ENCODE results near the gene TMEM38A. TPM values are rescaled to one million over a fixed set of nuclear protein-coding genes. Genes with fewer than 3 reads are reported as not detected.
"Not testable (repeated sequence)": the region's sequence is repeated elsewhere in the genome, so short reads cannot be mapped to it uniquely, and the experiment has no call there.

TMEM38A gene
- total RNA-seq, 2 experiments from 2014 or later, result 1.2 to 1.8 TPM

DNA sequence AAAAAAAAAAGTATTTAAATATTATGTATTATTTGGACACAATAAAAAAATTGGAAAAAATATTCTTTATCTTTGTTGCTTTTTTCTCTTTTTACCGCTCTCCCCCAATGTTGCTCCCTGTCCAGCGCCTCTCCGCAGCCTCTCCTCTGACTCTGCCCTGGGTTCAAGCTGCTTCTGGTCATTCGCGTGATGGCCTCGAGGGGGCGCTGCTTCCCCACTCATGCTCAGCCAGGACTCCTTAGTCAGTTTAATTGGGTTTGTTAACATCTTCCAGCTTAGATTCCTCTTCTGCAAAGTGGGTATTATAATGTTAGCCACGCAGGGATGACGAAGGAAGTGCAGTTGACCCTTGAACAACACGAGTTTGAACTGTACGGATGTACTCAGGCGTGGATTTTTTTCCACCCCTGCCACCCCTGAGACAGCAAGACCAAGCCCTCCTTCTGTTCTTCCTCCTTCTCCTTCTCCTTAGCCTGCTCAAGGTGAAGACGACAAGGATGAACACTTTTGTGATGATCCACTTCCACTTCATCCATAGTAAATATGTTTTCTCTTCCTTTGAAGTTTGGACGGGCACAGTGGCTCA, 53.9 kb downstream of the TMEM38A start:
- intact Hi-C loops (cut with micrococcal nuclease), result no loop called here
- Mint-ChIP-seq H3K27me3 (peaks cover 3% of the 10 kb centered on the region), H3K9me3 (no peaks in the 10 kb centered on the region), H3K27ac (no peak overlapping the region), H3K4me1 (ENCODE audit: low read depth) (no peaks in the 10 kb centered on the region), H3K4me3 (no peak overlapping the region), H3K36me3 (ENCODE audit: low read depth) (no peaks in the 10 kb centered on the region)
- TF ChIP-seq, protein P1, sequence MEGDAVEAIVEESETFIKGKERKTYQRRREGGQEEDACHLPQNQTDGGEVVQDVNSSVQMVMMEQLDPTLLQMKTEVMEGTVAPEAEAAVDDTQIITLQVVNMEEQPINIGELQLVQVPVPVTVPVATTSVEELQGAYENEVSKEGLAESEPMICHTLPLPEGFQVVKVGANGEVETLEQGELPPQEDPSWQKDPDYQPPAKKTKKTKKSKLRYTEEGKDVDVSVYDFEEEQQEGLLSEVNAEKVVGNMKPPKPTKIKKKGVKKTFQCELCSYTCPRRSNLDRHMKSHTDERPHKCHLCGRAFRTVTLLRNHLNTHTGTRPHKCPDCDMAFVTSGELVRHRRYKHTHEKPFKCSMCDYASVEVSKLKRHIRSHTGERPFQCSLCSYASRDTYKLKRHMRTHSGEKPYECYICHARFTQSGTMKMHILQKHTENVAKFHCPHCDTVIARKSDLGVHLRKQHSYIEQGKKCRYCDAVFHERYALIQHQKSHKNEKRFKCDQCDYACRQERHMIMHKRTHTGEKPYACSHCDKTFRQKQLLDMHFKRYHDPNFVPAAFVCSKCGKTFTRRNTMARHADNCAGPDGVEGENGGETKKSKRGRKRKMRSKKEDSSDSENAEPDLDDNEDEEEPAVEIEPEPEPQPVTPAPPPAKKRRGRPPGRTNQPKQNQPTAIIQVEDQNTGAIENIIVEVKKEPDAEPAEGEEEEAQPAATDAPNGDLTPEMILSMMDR (IDR thresholded peaks at IDR 0.05), result peak; percentile 93
- ATAC-seq (peak; percentile 70), DNase-seq (peak; percentile 72)
- POLR2A ChIA-PET, result no interaction called here
- CTCF ChIA-PET, result interaction anchor here (0.6 to 1.9 kb wide), 17 partner anchors 9 to 307 kb away, joined by 3 to 8 read pairs (median 3); no protein-coding TSS in a partner anchor

DNA sequence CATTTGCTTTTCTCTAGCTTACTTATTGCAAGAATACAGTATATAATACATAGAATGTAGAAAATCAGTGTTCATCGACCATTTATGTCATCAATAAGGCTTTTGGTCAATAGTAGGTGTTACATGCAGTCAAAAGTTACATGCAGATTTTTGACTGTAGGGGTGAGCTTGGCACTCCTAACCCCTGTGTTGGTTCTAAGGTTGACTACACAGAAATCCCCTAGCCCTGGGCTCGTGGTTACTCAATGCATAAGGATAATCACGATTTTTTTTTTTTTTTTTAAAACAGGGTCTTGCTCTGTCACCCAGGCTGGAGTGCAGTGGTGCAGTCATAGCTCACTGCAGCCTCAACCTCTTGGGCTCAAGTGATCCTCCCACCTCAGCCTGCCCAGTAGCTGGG, 54.7 kb downstream of the TMEM38A start:
- H3K9me3 Mint-ChIP-seq, result no peaks in the 10 kb centered on the region
- DNase-seq (no peak), ATAC-seq (peak; percentile 30)
- no peaks in the 10 kb centered on the region for H3K4me1 Mint-ChIP-seq (ENCODE audit: low read depth)
- TF ChIP-seq, protein P1 (IDR thresholded peaks at IDR 0.05), result no peak
- no peaks in the 10 kb centered on the region for H3K36me3 Mint-ChIP-seq (ENCODE audit: low read depth)
- CTCF ChIA-PET, result interaction anchor here (1.1 to 1.9 kb wide), 8 partner anchors 8 to 306 kb away, joined by 3 to 8 read pairs (median 5); no protein-coding TSS in a partner anchor
- no peak overlapping the region for H3K4me3 Mint-ChIP-seq
- intact Hi-C loops (cut with micrococcal nuclease), result no loop called here
- no peak overlapping the region for H3K27ac Mint-ChIP-seq
- H3K27me3 Mint-ChIP-seq, result peaks cover 3% of the 10 kb centered on the region
- POLR2A ChIA-PET, result interaction anchor here (1.5 kb wide), 1 partner anchor 12 kb away, joined by 3 read pairs; no protein-coding TSS in a partner anchor

DNA sequence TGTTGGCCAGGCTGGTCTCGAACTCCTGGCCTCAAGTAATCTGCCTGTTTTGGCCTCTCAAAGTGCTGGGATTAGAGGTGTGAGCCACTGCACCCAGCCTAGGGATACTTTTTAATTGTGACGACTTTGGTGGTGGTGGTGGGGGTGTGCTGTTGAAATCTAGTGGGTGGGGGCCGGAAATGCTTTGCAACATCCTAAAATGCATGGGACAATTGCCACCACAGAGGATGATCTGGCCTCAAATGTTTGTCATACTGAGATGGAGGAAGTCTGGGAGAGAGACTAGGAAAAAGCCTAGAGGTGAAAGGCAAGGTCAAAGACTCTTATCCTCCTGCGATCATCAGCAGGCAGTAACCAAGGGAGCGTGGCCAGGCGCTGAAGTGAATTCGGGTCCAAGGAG, 60.1 kb downstream of the TMEM38A start:
- ATAC-seq, result no peak
- Mint-ChIP-seq H3K36me3 (ENCODE audit: low read depth) (no peaks in the 10 kb centered on the region), H3K9me3 (peaks cover 4% of the 10 kb centered on the region), H3K4me3 (no peak overlapping the region), H3K27me3 (peaks cover 2% of the 10 kb centered on the region), H3K4me1 (ENCODE audit: low read depth) (no peaks in the 10 kb centered on the region), H3K27ac (no peak overlapping the region)
- TF ChIP-seq, protein P1 (IDR thresholded peaks at IDR 0.05), result no peak
- no peak for DNase-seq
- ChIA-PET CTCF (interaction anchor here (0.6 to 1.1 kb wide), 3 partner anchors 11 to 380 kb away, joined by 3 to 4 read pairs (median 3); no protein-coding TSS in a partner anchor), POLR2A (no interaction called here)
- intact Hi-C loops (cut with micrococcal nuclease), result no loop called here

DNA sequence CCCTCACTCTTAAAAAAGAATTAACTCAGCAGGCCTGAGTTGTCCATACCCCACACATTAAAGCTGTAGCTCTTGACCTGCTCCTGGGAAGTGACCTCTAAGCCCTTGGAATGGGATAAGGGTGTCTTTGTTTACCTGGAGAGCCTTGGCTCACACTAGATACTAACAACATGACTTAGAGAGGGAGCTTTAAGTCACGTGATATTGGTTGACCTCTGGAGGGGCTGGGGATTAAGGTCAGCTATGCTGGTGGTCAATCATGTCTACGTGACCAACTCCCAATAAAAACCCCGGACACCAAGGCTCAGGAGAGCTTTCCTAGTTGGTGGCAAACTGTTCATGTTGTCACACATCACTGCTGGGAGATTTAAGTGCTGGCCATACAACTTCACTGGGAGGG, 61.7 kb downstream of the TMEM38A start:
- H3K4me3 Mint-ChIP-seq, result no peak overlapping the region
- intact Hi-C loops (cut with micrococcal nuclease), result no loop called here
- DNase-seq (no peak), ATAC-seq (no peak)
- TF ChIP-seq, protein P1 (IDR thresholded peaks at IDR 0.05), result no peak
- H3K4me1 Mint-ChIP-seq (ENCODE audit: low read depth), result no peaks in the 10 kb centered on the region
- H3K27ac Mint-ChIP-seq, result no peak overlapping the region
- peaks cover 4% of the 10 kb centered on the region for H3K9me3 Mint-ChIP-seq
- CTCF ChIA-PET, result no interaction called here
- POLR2A ChIA-PET, result no interaction called here
- no peaks in the 10 kb centered on the region for H3K36me3 Mint-ChIP-seq (ENCODE audit: low read depth)
- H3K27me3 Mint-ChIP-seq, result peaks cover 2% of the 10 kb centered on the region

DNA sequence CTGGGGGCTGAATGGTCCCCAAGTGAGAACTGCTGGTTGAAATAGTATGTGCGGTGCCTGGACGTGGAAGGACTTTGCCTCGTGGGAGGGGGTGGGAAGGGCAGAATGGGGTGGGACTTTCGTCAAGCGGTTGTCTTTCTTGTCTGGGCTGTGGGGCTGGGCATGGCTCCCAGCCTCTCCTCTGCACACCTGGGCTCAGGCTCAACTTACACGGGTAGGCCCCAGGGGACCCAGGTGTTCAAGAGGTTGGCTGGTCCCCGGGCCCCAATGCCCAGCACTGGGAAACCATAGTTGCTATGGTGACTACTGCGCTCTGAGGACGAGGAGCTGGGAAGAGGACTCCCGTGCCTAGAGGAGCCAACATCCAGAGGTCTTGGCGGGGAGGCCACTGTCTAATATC, 66.0 kb downstream of the TMEM38A start:
- ChIA-PET POLR2A (no interaction called here), CTCF (no interaction called here)
- H3K36me3 Mint-ChIP-seq (ENCODE audit: low read depth), result no peaks in the 10 kb centered on the region
- TF ChIP-seq, protein P1 (IDR thresholded peaks at IDR 0.05), result no peak
- H3K27ac Mint-ChIP-seq, result no peak overlapping the region
- H3K4me3 Mint-ChIP-seq, result no peak overlapping the region
- intact Hi-C loops (cut with micrococcal nuclease), result no loop called here
- H3K4me1 Mint-ChIP-seq (ENCODE audit: low read depth), result no peaks in the 10 kb centered on the region
- peaks cover 4% of the 10 kb centered on the region for H3K9me3 Mint-ChIP-seq
- no peak for ATAC-seq
- H3K27me3 Mint-ChIP-seq, result peaks cover 2% of the 10 kb centered on the region
- DNase-seq, result no peak

DNA sequence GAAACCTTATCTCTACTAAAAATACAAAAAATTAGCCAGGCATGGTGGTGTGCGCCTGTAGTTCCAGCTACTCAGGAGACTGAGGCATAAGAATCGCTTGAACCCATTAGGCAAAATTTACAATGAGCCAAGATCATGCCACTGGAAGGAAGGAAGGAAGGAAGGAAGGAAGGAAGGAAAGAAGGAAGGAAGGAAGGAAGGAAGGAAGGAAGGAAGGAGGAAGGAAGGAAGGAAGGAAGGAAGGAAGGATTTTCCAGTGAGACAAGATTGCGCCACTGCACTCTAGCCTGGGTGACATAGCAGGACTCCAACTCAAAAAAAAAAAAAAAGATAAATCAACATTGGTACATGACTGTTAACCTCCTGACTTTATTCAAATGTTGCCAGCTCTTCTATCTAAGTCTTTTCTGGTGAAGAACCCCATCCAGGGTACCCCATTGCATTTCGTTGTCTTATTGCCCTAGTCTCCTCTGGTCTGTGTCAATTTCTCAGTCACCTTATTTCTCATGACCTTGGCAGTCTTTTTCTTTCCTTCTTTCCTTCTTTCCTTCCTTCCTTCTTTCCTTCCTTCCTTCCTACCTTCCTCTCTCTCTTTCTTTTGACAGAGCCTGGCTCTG, 74.8 kb downstream of the TMEM38A start:
- H3K4me1 Mint-ChIP-seq (ENCODE audit: low read depth); ATAC-seq; H3K4me3 Mint-ChIP-seq; H3K27me3 Mint-ChIP-seq; H3K9me3 Mint-ChIP-seq; H3K36me3 Mint-ChIP-seq (ENCODE audit: low read depth); intact Hi-C loops (cut with micrococcal nuclease); H3K27ac Mint-ChIP-seq; POLR2A ChIA-PET; DNase-seq: not testable (repeated sequence)
- CTCF ChIA-PET, result interaction anchor here (1.0 kb wide), 1 partner anchor 21 kb away, joined by 4 read pairs; no protein-coding TSS in a partner anchor
